Kidney capillary endothelial cell (primary cell): Measurements from ENCODE around the gene GLB1L3.

ENCODE experiments used
- DNase-seq: peaks from one replicate; pipeline ENCODE4 v3.0.0-alpha.2; 2018; ENCODE audit warnings: low spot score

The GLB1L3 gene

DNA sequence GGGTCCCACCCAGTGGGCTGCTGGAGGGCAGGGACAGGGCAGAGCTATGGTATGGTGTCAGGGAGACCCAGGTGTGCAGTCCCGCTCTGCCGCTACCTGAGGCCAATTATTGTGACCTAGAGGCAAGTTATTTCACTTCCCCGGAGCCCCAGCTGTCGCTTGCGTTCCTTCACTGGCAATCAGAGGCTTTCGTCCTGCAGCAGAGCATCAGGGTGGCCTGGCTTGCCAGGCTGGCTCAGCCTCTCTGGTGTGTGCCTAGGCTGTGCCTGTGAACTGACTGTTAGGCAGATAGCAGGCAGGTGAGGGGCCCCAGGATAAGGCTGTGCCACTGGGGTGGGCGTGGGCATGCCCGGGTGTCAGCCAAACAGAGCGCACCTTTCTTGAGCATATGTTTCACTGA lies 87.0 kb downstream of the GLB1L3 start:
- DNase-seq: no peak

DNA sequence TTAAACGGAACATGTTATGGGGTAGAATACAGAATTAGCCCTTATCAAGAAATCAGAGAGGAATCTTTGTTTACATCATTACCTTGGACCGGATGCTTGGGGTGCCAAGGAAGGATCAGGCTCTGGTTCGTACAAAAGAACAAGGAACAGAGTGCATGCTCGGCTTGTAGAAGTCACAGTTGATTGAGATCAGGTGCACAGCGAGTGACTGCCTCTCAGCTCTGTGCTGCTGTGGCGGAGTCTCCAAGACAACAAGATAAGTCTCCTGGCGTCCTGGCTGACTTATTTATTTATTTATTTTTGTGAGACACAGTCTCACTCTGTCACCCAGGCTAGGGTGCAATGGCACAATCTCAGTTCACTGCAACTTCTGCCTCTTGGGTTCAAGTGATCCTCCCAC lies 87.4 kb downstream of the GLB1L3 start:
- DNase-seq: no peak

DNA sequence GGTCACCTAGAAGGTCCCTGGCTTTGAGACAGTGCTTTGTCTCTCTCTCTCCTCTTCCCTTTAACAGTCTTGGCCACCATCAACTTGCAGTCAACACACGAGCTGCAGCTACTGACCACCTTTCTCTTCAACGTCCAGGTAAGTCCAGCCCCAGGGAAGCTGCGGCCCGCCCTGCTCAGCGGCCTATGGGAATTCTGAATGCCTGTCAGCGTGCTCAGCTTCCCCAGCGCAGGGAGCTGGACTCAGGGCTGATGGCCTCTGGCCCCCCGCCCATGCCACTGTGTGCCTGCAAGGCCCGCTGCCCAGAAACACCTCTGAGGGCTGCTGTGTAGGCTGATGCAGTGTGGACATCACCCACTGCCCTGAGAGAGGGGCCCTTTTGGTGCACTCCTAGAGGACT lies 88.1 kb downstream of the GLB1L3 start:
- DNase-seq: no peak

DNA sequence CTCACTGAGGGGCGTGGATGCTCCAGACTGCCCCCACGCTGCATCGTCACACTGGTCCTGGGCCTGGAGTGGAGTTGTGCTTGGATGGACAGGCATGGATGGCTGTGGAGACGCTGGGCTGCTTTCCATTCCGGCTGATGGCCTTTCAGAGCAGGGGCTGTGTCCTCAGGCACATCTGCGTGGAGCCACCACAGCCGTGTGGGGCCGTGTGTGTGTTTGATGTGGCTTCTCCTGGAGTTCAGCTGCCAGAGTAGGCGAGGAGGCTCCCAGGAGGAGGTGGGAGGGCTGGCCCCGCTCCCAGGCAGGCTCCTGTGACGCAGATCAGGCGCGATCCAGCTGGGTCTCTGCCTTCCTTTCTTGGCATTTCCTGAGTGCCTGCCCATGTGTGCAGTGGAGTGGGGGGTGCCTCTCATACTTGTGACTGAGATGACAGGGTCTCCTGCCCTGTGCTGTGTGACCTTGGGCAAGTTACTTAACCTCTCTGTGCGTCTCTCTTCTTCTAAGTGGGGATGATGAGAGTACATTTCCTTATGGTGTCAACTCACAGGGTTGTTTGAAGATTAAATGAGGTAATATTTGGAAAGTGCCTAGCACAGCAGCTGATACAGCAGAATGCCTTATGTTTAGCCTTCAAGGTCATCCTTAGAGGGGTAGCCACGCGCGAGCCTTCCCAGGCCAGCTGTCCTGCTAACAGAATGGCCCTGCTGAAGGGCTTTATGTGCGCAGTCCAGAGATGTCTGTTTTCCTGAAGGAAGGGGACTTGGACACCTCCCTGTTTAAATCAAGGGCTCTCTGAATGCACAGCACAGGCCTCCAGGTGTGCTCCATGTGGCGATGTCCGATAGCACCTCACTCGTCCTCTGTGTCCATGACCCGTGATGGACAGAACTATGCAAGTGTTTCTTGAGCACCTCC lies 89.1 kb downstream of the GLB1L3 start:
- no peak for DNase-seq

DNA sequence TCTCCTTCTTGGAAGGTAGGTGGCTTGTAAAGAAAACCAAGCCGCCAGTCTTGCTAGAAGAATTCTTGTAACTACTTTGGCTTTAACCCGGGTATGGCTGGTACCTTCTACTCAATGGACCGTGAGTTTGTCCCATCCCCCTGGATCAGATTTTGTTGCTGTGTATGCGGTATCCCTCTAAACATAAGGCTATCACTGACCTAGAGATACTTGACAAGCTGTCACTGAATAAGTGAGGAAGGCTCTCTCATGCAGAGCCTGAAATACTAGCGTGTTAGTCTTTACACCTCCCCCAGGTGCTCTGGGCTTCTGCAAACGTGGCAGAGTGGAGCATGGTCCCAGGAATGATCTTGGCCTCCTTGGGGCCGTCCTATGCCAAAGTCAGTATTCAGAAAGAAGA lies 90.1 kb downstream of the GLB1L3 start:
- no peak for DNase-seq

DNA sequence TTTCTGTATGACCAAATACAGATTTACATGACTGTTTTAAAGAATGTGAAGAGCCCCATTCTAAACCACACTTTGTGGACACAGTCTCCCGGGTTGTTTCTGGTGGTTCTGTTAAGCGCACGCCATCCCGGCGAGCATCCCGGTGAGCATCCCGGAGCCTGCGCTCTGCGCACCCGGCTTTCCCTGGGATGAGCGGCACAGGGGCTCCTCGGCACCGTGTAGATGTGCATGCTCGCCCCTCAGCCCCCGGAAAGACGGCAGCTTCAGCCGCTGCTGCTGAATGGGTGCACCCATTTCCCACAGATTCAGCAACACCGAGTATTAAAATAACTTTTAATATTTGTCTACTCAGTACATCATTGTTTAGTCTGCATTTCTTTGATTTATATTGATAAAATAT lies 91.6 kb downstream of the GLB1L3 start:
- DNase-seq: no peak
